ENCODE results near the gene SLC1A7.

- TF ChIP-seq POLR2A (IDR thresholded peaks at IDR 0.05; ENCODE audit: extremely low read depth, insufficient read length), result no peak
- TF ChIP-seq CTCF (IDR thresholded peaks at IDR 0.05; ENCODE audit: low read depth, low read length), result no peak
Measured at GRCh38 chr1:53061123-53061858, 81.1 kb downstream of the SLC1A7 start.

Measured in NB4 (cell line).